K562 (cell line): ENCODE results near the gene CACNA1C. TPM values are rescaled to one million over a fixed set of nuclear protein-coding genes. Genes with fewer than 3 reads are reported as not detected.

Experiments
- CHD4 ChIP-seq: fragments of 200-600 bp; sonication (generic); IDR thresholded peaks from 3 replicates; pipeline ENCODE4 v1.6.1; 2012; ENCODE audit warnings: low read depth, mild to moderate bottlenecking, mixed read lengths, low read length, inconsistent platforms; ENCODE audit not compliant: insufficient read depth, insufficient replicate concordance, poor library complexity, severe bottlenecking
- PRDM10 ChIP-seq: fragments of 450-650 bp; IDR thresholded peaks from 2 replicates; pipeline ENCODE4 v1.6.1; 2018; ENCODE audit not compliant: partially characterized antibody
- STAT5B ChIP-seq: fragments of 250-450 bp; sonication (Bioruptor Pico); IDR thresholded peaks from 2 replicates; pipeline ENCODE4 v1.8.0; 2021; ENCODE audit warnings: mild to moderate bottlenecking, inconsistent platforms
- TFE3 ChIP-seq: fragments of 450-650 bp; formaldehyde crosslinking; IDR thresholded peaks from 2 replicates; pipeline ENCODE4 v1.4.0; 2020; ENCODE audit warnings: mild to moderate bottlenecking, mixed read lengths
- ZNF274 ChIP-seq: IDR thresholded peaks from 2 replicates; pipeline ENCODE4 v1.6.1; 2011; ENCODE audit warnings: low read depth, mild to moderate bottlenecking, low read length, moderate library complexity, borderline replicate concordance
- ZNF561 ChIP-seq: fragments of 450-650 bp; formaldehyde crosslinking; conservative IDR thresholded peaks from 2 replicates; pipeline ENCODE4 v1.4.0; 2020; ENCODE audit warnings: mild to moderate bottlenecking, moderate library complexity
- polyA plus RNA-seq, 8 experiments: library from polyadenylated mRNA; depleted of rRNA in 4 of 8; stranded (reverse) in 5 of 8; unstranded in 3 of 8; fragments of >200 nt; fragmentation: Nextera tagmentation in 2 of 8; fragmentation: Illumina TruSeq in 1 of 8; extraction: Ambion mirVana in 2 of 8; extraction: Trizol in 1 of 8; gene quantifications; 2 replicates each; pipeline versions ENCODE4 v1.2.1 to v1.2.3, GENCODE V29; 2011 to 2014; ENCODE audit warnings: inconsistent platforms in 1 of 8, missing spikeins in 1 of 8
- total RNA-seq, 7 experiments: library from RNA; depleted of rRNA in 6 of 7; stranded (reverse); fragments of >200 nt in 6 of 7; fragmentation: Illumina TruSeq in 2 of 7; extraction: Trizol in 2 of 7; gene quantifications; 2 replicates each; pipeline versions ENCODE4 v1.2.1 to v1.2.3, GENCODE V29; 2011 to 2021; ENCODE audit warnings: low replicate concordance in 1 of 7

CACNA1C gene
- total and polyA plus RNA-seq, 9 of the 15 experiments (the other 6 are each of a cell fraction or from before 2014, with no cell fraction given): not detected

GRCh38 chr12:2375871-2376270 lies 323.1 kb downstream of the CACNA1C start (continued):
- no peak for TF ChIP-seq PRDM10
- TF ChIP-seq TFE3: no peak
- TF ChIP-seq STAT5B (CRISPR knock-in tag): no peak
- no peak for TF ChIP-seq CHD4
- no peak for TF ChIP-seq ZNF274
- TF ChIP-seq ZNF561 (CRISPR knock-in tag): no peak
